ENCODE results near the gene CCDC116. TPM values are rescaled to one million over a fixed set of nuclear protein-coding genes. Genes with fewer than 3 reads are reported as not detected.

CCDC116 gene
- total and polyA plus RNA-seq, 10 of the 15 experiments (the other 5 are each of a cell fraction or from before 2014, with no cell fraction given): 0.04 to 0.18 (median 0.04) TPM; not detected in 6

- DNase-seq (ENCODE audit: low read depth, low spot score) (no peak), FAIRE-seq (no peak), ATAC-seq (no peak)
- in situ Hi-C loops (cut with MboI) (no loop called here), intact Hi-C loops (cut with micrococcal nuclease; ENCODE audit: unreplicated experiment) (no loop called here)
- Histone ChIP-seq H3K4me1 (ENCODE audit: control insufficient read depth, insufficient read depth, low read length) (peaks cover 12% of the 10 kb centered on the region), H3K79me2 (ENCODE audit: control insufficient read depth, insufficient read depth, low read length) (peaks cover 4% of the 10 kb centered on the region), H3K27ac (ENCODE audit: control insufficient read depth, insufficient read depth) (no peak overlapping the region), H4K20me1 (ENCODE audit: control insufficient read depth, insufficient read depth) (no peaks in the 10 kb centered on the region), H3K4me3 (no peak overlapping the region), H3K36me3 (ENCODE audit: control insufficient read depth in 2 of 2, insufficient read depth in 2 of 2, low read length in 1 of 2) (peaks cover 15 to 19% of the 10 kb centered on the region in 2 experiments), H2AFZ (ENCODE audit: control insufficient read depth, low read depth, low read length) (no peak overlapping the region), H3K9me3 (replicated peaks; ENCODE audit: control insufficient read depth, insufficient read depth, low read length) (no peaks in the 10 kb centered on the region), H3K27me3 (replicated peaks in 1 of 2; ENCODE audit: control insufficient read depth in 2 of 2, insufficient read depth in 2 of 2, low read length in 1 of 2) (no peaks in the 10 kb centered on the region), H3K4me2 (ENCODE audit: control insufficient read depth, insufficient read depth) (no peak overlapping the region), H3K9ac (ENCODE audit: control insufficient read depth, insufficient read depth, low read length) (no peak overlapping the region)
- BruUV-seq (replicated peaks): no TSS peak
- CTCF ChIA-PET: interaction anchor here (1.0 kb wide), 1 partner anchor 298 kb away, joined by 3 read pairs; no protein-coding TSS in a partner anchor
- POLR2A ChIA-PET: no interaction called here
- SMC1A ChIA-PET (ENCODE audit: uncharacterized antibody, unreplicated experiment): no interaction called here
- 99% methylated on average over 12 of the region's 12 CpGs for WGBS (ENCODE audit: insufficient coverage, insufficient replicate concordance, low lambda C conversion rate, missing lambda C conversion rate)
- RAD21 ChIA-PET (ENCODE audit: unreplicated experiment): no interaction called here
- TF ChIP-seq NR2C2 (IDR thresholded peaks at IDR 0.05; ENCODE audit: borderline replicate concordance, control insufficient read depth, insufficient read length, low read depth): no peak
- no peak for TF ChIP-seq RFX5 (IDR thresholded peaks at IDR 0.05; ENCODE audit: low read depth, low read length)
- TF ChIP-seq SMARCA5 (IDR thresholded peaks at IDR 0.05): no peak
- no peak for TF ChIP-seq MXI1 (IDR thresholded peaks at IDR 0.05; ENCODE audit: low read depth, low read length)
- TF ChIP-seq BCLAF1 (IDR thresholded peaks at IDR 0.05): no peak
- TF ChIP-seq YY1 (IDR thresholded peaks at IDR 0.05; ENCODE audit: low read depth, low read length): no peak
- no peak for TF ChIP-seq CTCF (IDR thresholded peaks at IDR 0.05 in 2 of 3, conservative IDR thresholded peaks at IDR 0.05 in 1 of 3; ENCODE audit: control insufficient read depth in 2 of 3, extremely low read depth in 1 of 3, insufficient read depth in 1 of 3, low read depth in 3 of 3, low read length in 3 of 3)
- TF ChIP-seq SREBF2 (IDR thresholded peaks at IDR 0.05; ENCODE audit: low read length): no peak
- TF ChIP-seq JUNB (IDR thresholded peaks at IDR 0.05): no peak
- no peak for TF ChIP-seq ZNF207 (IDR thresholded peaks at IDR 0.05; ENCODE audit: borderline replicate concordance)
- TF ChIP-seq E2F8 (IDR thresholded peaks at IDR 0.05; ENCODE audit: low read depth, partially characterized antibody): no peak
- no peak for TF ChIP-seq NBN (IDR thresholded peaks at IDR 0.05)
- TF ChIP-seq CREM (IDR thresholded peaks at IDR 0.05; ENCODE audit: low read depth): no peak
- TF ChIP-seq POLR2A (IDR thresholded peaks at IDR 0.05; ENCODE audit: low read depth, low read length): no peak
- TF ChIP-seq ZNF274 (IDR thresholded peaks at IDR 0.05; ENCODE audit: insufficient read depth, insufficient read length): no peak
- TF ChIP-seq KDM1A (IDR thresholded peaks at IDR 0.05; ENCODE audit: borderline replicate concordance): no peak
- TF ChIP-seq IRF5 (IDR thresholded peaks at IDR 0.05; ENCODE audit: borderline replicate concordance): no peak
Observed at GRCh38 chr22:21673534-21674321, 41.2 kb downstream of the CCDC116 start.
